Chondrocyte (in vitro differentiated cells): Measurements from ENCODE around the gene C3orf18. TPM values are rescaled to one million over a fixed set of nuclear protein-coding genes. Genes with fewer than 3 reads are reported as not detected.

Experiments
- DNase-seq: peaks from one replicate; pipeline ENCODE4 v3.0.0; 2021; ENCODE audit warnings: mixed read lengths, low spot score
- H3K27ac Mint-ChIP-seq: one replicate; pipeline ENCODE4 v1.8.0; 2021; ENCODE audit warnings: mild to moderate bottlenecking, moderate library complexity, mixed read lengths; ENCODE audit not compliant: unreplicated experiment
- H3K27me3 Mint-ChIP-seq: 2 replicates; pipeline ENCODE4 v1.8.0; 2021; ENCODE audit warnings: low read depth, mixed read lengths
- H3K36me3 Mint-ChIP-seq: 2 replicates; pipeline ENCODE4 v1.8.0; 2021; ENCODE audit warnings: low read depth, mixed read lengths
- H3K4me1 Mint-ChIP-seq: 2 replicates; pipeline ENCODE4 v1.8.0; 2021; ENCODE audit warnings: low read depth, mild to moderate bottlenecking, mixed read lengths
- H3K4me3 Mint-ChIP-seq: one replicate; pipeline ENCODE4 v1.8.0; 2021; ENCODE audit warnings: mild to moderate bottlenecking, moderate library complexity, mixed read lengths; ENCODE audit not compliant: unreplicated experiment
- H3K9me3 Mint-ChIP-seq: 2 replicates; pipeline ENCODE4 v1.8.0; 2021; ENCODE audit warnings: low read depth, mixed read lengths
- total RNA-seq: library from RNA; stranded (reverse); gene quantifications from 3 replicates; pipeline ENCODE4 v1.2.1, GENCODE V29; 2021
- TF ChIP-seq, protein P1 (sequence below): fragments of 200-600 bp; sonication (generic); IDR thresholded peaks from 2 replicates; pipeline ENCODE4 v1.5.0; 2021; ENCODE audit warnings: antibody characterized with exemption, mild to moderate bottlenecking, moderate library complexity

C3orf18 gene
- total RNA-seq, 1 donor from 2014 or later: 5.8 TPM

GRCh38 chr3:50545781-50546180 is 21.8 kb downstream of the C3orf18 start:
- Mint-ChIP-seq H3K9me3 (no peaks in the 10 kb centered on the region), H3K4me1 (no peaks in the 10 kb centered on the region), H3K27ac (no peak overlapping the region), H3K27me3 (peaks cover 8% of the 10 kb centered on the region), H3K4me3 (no peak overlapping the region), H3K36me3 (no peaks in the 10 kb centered on the region)
- no peak for DNase-seq
- TF ChIP-seq, protein P1, sequence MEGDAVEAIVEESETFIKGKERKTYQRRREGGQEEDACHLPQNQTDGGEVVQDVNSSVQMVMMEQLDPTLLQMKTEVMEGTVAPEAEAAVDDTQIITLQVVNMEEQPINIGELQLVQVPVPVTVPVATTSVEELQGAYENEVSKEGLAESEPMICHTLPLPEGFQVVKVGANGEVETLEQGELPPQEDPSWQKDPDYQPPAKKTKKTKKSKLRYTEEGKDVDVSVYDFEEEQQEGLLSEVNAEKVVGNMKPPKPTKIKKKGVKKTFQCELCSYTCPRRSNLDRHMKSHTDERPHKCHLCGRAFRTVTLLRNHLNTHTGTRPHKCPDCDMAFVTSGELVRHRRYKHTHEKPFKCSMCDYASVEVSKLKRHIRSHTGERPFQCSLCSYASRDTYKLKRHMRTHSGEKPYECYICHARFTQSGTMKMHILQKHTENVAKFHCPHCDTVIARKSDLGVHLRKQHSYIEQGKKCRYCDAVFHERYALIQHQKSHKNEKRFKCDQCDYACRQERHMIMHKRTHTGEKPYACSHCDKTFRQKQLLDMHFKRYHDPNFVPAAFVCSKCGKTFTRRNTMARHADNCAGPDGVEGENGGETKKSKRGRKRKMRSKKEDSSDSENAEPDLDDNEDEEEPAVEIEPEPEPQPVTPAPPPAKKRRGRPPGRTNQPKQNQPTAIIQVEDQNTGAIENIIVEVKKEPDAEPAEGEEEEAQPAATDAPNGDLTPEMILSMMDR: no peak

GRCh38 chr3:50542177-50543034 is 25.1 kb downstream of the C3orf18 start:
- H3K4me1 Mint-ChIP-seq: no peaks in the 10 kb centered on the region
- H3K36me3 Mint-ChIP-seq: no peaks in the 10 kb centered on the region
- peaks cover 30% of the 10 kb centered on the region for H3K27me3 Mint-ChIP-seq
- H3K4me3 Mint-ChIP-seq: no peak overlapping the region
- DNase-seq: no peak
- H3K27ac Mint-ChIP-seq: no peak overlapping the region
- TF ChIP-seq, protein P1: peak; percentile 93
- no peaks in the 10 kb centered on the region for H3K9me3 Mint-ChIP-seq

DNA sequence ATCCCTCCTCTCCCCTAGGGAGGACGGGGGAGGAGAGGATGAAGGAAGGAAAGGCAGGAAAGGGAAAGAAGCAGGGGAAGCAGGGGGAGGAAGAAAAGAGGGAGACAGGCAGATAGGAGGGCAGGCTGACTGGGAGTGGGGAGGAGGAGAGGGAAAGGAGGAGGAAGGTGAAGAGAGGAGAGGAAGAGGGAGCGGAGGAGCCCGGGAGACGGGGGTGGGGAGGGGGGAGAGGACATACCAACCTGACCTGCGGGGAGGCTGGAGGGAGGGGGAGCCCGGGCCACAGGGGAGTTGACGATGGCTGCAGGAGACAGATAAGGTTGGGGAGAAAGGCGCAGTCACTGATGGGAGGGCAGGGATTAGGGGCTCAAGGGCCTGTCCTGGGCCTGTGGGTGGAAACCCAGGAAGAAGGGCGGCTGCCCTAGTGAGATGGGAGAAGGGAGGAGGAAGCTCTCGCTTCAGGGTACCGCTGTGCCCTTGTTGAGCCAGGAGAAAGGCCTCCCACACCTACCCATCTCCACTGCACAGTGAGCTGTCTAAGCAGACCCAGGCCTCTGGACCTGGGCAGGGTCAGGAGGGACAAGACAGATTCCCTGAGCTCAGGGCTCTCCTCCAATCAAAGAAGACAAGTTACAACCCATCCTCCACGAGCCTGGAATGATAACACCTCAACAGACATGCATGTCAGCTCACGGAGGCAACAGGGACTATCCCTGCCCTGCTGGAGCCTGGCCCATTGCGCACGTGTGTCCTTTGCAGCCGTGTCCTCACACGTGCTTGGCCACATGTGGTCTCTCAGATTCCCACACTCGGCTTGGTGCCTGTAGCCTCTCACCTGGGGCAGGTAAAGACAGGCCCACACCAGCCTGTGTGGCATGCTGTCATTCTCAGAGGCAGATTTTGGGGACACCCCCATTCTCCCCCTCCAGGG is 27.9 kb downstream of the C3orf18 start:
- H3K4me3 Mint-ChIP-seq: no peak overlapping the region
- peaks cover 43% of the 10 kb centered on the region for H3K27me3 Mint-ChIP-seq
- no peak for DNase-seq
- TF ChIP-seq, protein P1: no peak
- H3K4me1 Mint-ChIP-seq: no peaks in the 10 kb centered on the region
- no peaks in the 10 kb centered on the region for H3K9me3 Mint-ChIP-seq
- H3K27ac Mint-ChIP-seq: no peak overlapping the region
- H3K36me3 Mint-ChIP-seq: no peaks in the 10 kb centered on the region

DNA sequence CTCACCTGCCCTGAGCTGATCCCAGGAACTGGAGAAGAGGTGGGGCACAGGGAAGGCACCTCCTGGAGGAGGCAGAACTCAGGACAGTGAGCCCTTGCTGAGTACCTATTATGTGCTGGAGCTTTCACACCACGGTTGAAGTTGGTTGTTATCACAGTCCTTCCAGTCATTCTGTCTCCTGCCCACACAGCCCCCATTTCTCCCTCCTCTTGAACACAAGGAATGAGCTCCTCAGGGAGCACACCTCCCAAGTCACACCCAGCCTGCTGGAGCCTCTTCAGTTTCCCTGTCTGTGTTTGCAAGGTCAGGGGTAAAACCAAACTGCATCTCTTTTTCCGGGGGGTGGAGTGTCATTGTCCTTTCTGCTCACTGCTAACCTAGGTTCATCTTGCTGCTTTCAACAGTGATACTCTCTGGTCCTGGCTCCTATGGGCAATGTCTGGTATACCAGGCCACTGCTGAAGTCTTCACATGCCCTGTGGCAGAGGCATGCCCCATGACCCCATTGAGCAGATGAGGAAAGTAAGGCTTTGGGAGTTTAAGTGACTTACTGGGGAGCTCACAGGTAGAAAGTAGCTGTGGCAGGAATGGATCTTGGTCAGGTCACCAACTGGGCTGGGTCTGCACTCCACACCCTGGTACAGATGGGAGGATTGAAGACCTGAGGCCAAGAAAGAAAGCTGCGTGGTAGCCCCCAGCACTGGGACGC is 30.0 kb downstream of the C3orf18 start:
- Mint-ChIP-seq H3K27me3 (peaks cover 51% of the 10 kb centered on the region), H3K9me3 (no peaks in the 10 kb centered on the region), H3K4me3 (no peak overlapping the region), H3K36me3 (no peaks in the 10 kb centered on the region), H3K27ac (no peak overlapping the region), H3K4me1 (no peaks in the 10 kb centered on the region)
- TF ChIP-seq, protein P1: no peak
- no peak for DNase-seq
